Measurements from ENCODE around the gene DIAPH3.

Gene DIAPH3

DNA sequence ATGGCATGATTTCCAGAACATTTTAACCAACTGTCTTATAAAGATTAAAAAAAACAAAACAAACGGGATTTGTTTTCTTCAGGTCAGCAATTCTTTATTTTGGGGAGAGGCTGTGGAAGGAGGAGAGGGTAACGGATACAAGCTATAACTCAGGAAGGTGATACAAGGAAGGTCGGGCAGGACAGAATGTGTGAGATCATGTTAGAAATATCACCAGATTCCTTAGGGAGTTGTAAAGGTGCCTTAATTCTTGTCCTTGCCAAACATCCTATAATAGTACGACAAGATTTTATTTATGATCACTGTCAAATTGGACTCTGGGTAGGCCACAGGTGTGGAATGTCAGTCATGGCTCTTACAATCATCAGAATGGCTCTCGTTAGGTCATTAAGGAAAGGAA is 503.1 kb downstream of the DIAPH3 start:
- Histone ChIP-seq H3K4me3 (ENCODE audit: low read depth in 1 of 2, low read length in 2 of 2) (no peak overlapping the region), H3K27me3 (ENCODE audit: low read depth, low read length) (no peaks in the 10 kb centered on the region), H3K36me3 (ENCODE audit: control insufficient read depth in 1 of 2, insufficient read depth in 2 of 2, low read length in 2 of 2) (no peaks in the 10 kb centered on the region), H3K27ac (ENCODE audit: low read length) (no peak overlapping the region), H3K9me3 (ENCODE audit: control insufficient read depth in 1 of 2, low read length in 2 of 2) (no peaks in the 10 kb centered on the region), H3K4me1 (ENCODE audit: control insufficient read depth in 1 of 2, insufficient read depth in 2 of 2, low read length in 2 of 2) (no peaks in the 10 kb centered on the region)

DNA sequence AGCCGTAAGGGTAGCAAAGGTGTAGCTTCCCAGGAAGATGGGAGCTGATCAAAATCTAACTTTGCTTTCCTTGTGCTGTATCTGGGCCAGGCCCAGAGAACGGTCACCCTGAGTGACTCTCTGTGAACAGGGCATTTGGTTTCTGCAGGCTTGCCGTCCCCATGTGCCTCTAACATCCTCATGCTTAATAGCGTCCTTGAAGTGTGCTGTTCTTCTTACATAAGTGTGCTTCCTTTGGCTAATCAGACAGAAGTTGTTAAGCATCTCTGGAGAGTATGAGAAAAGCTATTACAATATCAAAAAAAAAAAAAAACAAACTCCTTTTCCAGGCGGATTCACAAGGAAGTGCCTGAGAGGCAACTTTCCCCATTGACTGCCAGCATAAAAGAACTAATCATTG is 503.7 kb downstream of the DIAPH3 start:
- no peak overlapping the region for H3K27ac ChIP-seq (ENCODE audit: low read length)
- H3K36me3 ChIP-seq (ENCODE audit: control insufficient read depth in 1 of 2, insufficient read depth in 2 of 2, low read length in 2 of 2): no peaks in the 10 kb centered on the region
- H3K9me3 ChIP-seq (ENCODE audit: control insufficient read depth in 1 of 2, low read length in 2 of 2): no peaks in the 10 kb centered on the region
- no peaks in the 10 kb centered on the region for H3K27me3 ChIP-seq (ENCODE audit: low read depth, low read length)
- no peaks in the 10 kb centered on the region for H3K4me1 ChIP-seq (ENCODE audit: control insufficient read depth in 1 of 2, insufficient read depth in 2 of 2, low read length in 2 of 2)
- no peak overlapping the region for H3K4me3 ChIP-seq (ENCODE audit: low read depth in 1 of 2, low read length in 2 of 2)

DNA sequence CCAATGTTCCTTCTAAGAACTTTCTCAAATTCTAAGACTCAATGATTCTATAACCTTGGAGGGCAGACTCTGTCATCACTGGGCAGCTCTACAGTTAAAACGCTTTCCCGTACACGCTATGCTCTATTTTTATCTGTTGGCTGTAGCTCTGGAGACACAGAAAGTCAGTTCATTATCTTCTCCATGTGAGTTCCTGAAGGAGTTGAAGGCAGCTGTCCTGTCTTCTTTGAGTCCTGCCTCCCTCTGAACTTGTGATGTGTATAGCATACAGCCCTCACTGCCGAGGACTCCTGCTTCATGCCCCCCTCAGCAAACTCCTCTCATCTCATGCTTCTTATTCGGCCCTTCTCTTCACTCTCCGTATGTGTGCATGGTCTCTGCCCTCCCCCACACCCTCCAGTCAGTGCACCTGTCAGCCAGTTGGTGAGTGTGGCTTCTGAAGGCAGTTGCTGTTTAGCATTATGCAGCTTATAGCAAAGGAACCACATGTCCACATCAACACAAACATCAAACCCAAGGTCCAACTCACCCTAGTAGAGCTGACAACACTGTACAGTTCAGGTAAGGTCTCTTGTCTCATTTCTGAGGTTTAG is 504.9 kb downstream of the DIAPH3 start:
- Histone ChIP-seq H3K36me3 (ENCODE audit: control insufficient read depth in 1 of 2, insufficient read depth in 2 of 2, low read length in 2 of 2) (no peaks in the 10 kb centered on the region), H3K4me1 (ENCODE audit: control insufficient read depth in 1 of 2, insufficient read depth in 2 of 2, low read length in 2 of 2) (no peaks in the 10 kb centered on the region), H3K9me3 (ENCODE audit: control insufficient read depth in 1 of 2, low read length in 2 of 2) (no peaks in the 10 kb centered on the region), H3K27me3 (ENCODE audit: low read depth, low read length) (no peaks in the 10 kb centered on the region), H3K4me3 (ENCODE audit: low read depth in 1 of 2, low read length in 2 of 2) (no peak overlapping the region), H3K27ac (ENCODE audit: low read length) (no peak overlapping the region)

DNA sequence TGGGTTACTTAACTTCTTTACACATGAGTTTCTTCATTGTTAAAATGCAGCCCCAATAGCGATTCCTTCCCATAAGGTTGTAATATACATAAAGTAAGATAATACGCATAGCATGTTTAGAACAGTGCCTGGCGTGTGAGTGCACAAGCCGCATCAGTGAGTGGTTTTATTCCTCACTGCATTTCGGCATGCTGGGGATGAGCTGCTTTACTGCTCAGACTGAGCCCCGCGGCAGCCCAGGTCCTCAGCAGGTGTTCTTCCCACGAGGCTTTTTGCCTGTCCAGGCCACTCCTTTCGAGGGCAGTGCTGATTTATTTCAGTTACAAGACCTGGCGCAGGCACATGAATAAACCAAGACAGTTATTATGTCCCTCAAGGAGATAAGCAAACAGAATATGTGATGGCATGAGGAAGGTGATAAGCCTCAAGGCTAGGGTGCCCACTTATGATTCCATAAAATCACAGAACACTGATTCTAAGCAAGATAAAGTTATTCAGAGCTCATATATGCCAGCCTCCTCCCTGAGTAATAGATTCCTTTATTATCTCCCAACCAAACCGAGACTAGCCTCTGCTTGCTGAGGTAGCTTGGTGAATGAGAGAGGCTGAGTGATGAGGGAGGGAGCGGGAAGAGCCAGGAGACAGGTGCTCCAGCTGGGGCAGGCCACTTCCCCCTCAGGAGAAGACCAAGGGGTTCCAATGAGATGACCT is 505.5 kb downstream of the DIAPH3 start:
- Histone ChIP-seq H3K27ac (ENCODE audit: low read length) (no peak overlapping the region), H3K4me3 (ENCODE audit: low read depth in 1 of 2, low read length in 2 of 2) (no peak overlapping the region), H3K36me3 (ENCODE audit: control insufficient read depth in 1 of 2, insufficient read depth in 2 of 2, low read length in 2 of 2) (no peaks in the 10 kb centered on the region), H3K4me1 (ENCODE audit: control insufficient read depth in 1 of 2, insufficient read depth in 2 of 2, low read length in 2 of 2) (no peaks in the 10 kb centered on the region), H3K9me3 (ENCODE audit: control insufficient read depth in 1 of 2, low read length in 2 of 2) (no peaks in the 10 kb centered on the region), H3K27me3 (ENCODE audit: low read depth, low read length) (no peaks in the 10 kb centered on the region)

DNA sequence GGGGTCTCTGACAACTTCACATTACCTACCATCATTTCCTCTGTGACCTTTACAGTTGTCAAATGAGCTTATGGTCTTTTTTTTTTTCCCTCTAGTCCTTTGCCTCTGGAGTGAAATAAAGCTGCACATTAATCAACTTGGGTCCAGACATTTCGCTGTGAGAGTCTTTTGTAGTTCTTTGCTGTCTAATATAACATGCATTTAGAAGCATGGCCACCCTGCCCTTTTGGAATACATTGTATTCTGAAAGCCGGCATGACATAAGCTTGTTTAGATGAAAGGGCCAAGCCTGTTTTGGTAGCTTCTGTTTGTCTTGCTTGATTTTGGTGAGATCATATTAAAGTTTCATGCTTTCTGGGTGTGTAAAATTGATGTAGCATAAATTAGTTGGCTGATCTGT is 509.8 kb downstream of the DIAPH3 start:
- Histone ChIP-seq H3K27me3 (ENCODE audit: low read depth, low read length) (no peaks in the 10 kb centered on the region), H3K27ac (ENCODE audit: low read length) (no peak overlapping the region), H3K36me3 (ENCODE audit: control insufficient read depth in 1 of 2, insufficient read depth in 2 of 2, low read length in 2 of 2) (no peaks in the 10 kb centered on the region), H3K9me3 (ENCODE audit: control insufficient read depth in 1 of 2, low read length in 2 of 2) (no peaks in the 10 kb centered on the region), H3K4me3 (ENCODE audit: low read depth in 1 of 2, low read length in 2 of 2) (no peak overlapping the region), H3K4me1 (ENCODE audit: control insufficient read depth in 1 of 2, insufficient read depth in 2 of 2, low read length in 2 of 2) (no peaks in the 10 kb centered on the region)

DNA sequence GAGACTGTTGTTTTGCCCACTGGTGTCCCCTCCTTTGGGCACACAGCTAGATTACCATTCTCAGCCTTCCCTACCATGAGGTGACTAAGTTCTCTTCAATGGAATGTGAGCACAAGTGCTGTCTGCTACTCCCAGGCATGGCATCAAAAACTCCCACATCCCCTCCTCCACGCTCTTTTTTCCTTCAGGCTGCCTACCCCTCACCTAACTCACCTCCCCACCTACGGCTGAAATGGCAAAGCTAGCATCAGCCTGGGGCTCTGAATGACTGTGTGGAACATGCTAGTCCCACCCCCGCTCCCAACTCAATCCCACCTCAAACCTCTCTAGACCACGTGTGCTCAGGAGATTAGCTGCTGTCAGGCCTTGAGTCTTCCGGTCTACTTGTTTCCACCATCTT is 512.2 kb downstream of the DIAPH3 start:
- no peaks in the 10 kb centered on the region for H3K9me3 ChIP-seq (ENCODE audit: control insufficient read depth in 1 of 2, low read length in 2 of 2)
- H3K4me1 ChIP-seq (ENCODE audit: control insufficient read depth in 1 of 2, insufficient read depth in 2 of 2, low read length in 2 of 2): no peaks in the 10 kb centered on the region
- no peak overlapping the region for H3K27ac ChIP-seq (ENCODE audit: low read length)
- H3K36me3 ChIP-seq (ENCODE audit: control insufficient read depth in 1 of 2, insufficient read depth in 2 of 2, low read length in 2 of 2): no peaks in the 10 kb centered on the region
- no peaks in the 10 kb centered on the region for H3K27me3 ChIP-seq (ENCODE audit: low read depth, low read length)
- H3K4me3 ChIP-seq (ENCODE audit: low read depth in 1 of 2, low read length in 2 of 2): no peak overlapping the region

DNA sequence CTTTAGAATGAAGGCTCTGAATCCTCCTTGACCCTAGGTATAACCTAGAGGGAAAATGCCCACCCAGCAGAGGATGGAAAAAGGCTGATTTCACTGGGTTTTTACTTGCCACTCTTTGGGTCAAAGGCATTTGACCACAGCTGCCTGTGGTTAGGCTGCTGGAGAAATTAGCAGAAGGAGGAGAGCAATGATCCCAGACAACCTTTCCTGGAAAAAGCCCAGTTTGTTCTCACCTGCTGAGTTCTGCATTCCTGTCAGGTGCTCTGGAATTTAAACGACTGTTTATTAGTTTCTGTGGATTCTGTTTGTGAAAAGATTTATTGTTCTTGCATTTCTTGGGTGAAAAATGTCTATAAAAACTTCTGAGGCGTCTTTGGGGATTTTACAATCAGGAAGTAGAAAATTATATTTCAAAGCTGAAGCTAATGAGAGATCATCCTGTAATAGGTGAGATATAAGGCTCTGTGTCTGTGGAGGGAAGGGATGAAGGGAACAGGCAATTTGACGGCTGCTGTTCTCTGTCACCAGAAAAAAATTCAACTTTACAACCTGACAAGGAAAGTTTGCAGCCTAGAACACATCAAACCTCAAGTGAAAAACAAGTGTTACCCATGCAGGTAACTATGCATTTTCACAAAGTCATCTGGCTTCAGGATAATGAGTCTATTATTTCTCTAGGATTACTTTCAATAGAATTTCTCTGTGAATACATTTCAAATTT is 519.7 kb downstream of the DIAPH3 start:
- Histone ChIP-seq H3K4me3 (ENCODE audit: low read depth in 1 of 2, low read length in 2 of 2) (no peak overlapping the region), H3K4me1 (ENCODE audit: control insufficient read depth in 1 of 2, insufficient read depth in 2 of 2, low read length in 2 of 2) (no peaks in the 10 kb centered on the region), H3K36me3 (ENCODE audit: control insufficient read depth in 1 of 2, insufficient read depth in 2 of 2, low read length in 2 of 2) (no peaks in the 10 kb centered on the region), H3K9me3 (ENCODE audit: control insufficient read depth in 1 of 2, low read length in 2 of 2) (no peaks in the 10 kb centered on the region), H3K27ac (ENCODE audit: low read length) (no peak overlapping the region), H3K27me3 (ENCODE audit: low read depth, low read length) (no peaks in the 10 kb centered on the region)

DNA sequence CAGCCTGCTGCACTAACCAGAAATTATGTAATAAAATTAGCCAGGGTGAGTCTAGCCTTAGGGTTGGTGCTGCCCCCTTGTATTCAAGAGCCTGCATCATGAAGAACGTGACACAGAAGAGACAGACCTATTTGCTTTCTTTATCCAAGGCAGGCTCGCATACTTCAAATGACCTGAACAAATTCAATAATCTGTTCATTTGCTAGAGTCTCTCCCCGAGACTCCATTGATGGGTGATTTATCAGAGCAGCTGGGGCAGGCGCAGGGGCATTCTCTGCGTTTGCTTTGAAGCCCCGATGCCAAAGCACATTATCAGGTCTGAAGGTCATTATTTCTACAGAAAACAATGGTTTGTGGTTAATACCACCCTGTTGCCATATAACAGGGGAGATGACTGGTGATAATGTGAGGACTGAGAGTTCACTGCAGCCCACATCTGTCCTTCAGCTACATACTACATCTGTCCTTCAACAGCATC is 520.3 kb downstream of the DIAPH3 start:
- no peak overlapping the region for H3K4me3 ChIP-seq (ENCODE audit: low read depth in 1 of 2, low read length in 2 of 2)
- H3K27me3 ChIP-seq (ENCODE audit: low read depth, low read length): no peaks in the 10 kb centered on the region
- no peak overlapping the region for H3K27ac ChIP-seq (ENCODE audit: low read length)
- no peaks in the 10 kb centered on the region for H3K36me3 ChIP-seq (ENCODE audit: control insufficient read depth in 1 of 2, insufficient read depth in 2 of 2, low read length in 2 of 2)
- no peaks in the 10 kb centered on the region for H3K9me3 ChIP-seq (ENCODE audit: control insufficient read depth in 1 of 2, low read length in 2 of 2)
- H3K4me1 ChIP-seq (ENCODE audit: control insufficient read depth in 1 of 2, insufficient read depth in 2 of 2, low read length in 2 of 2): no peaks in the 10 kb centered on the region

DNA sequence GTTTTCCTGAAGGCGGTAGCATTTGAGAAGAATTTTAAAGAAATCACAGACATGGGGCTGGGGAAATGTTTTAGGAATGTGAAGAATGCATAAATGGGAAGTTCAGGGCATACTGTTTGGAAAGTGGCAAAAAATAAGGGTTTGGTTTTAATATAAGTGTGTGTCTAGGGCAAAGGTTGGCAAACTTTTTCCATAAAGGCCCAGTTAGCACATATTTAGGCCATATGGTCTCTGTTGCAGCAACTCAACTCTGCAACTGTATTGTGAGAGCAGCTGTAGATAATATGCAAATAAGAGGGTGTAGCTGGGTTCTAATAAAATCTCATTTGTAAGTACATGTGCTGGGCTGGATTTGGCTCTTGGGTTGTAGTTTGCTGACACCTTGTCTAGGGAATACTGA is 521.9 kb downstream of the DIAPH3 start:
- Histone ChIP-seq H3K36me3 (ENCODE audit: control insufficient read depth in 1 of 2, insufficient read depth in 2 of 2, low read length in 2 of 2) (no peaks in the 10 kb centered on the region), H3K27me3 (ENCODE audit: low read depth, low read length) (no peaks in the 10 kb centered on the region), H3K4me3 (ENCODE audit: low read depth in 1 of 2, low read length in 2 of 2) (no peak overlapping the region), H3K9me3 (ENCODE audit: control insufficient read depth in 1 of 2, low read length in 2 of 2) (no peaks in the 10 kb centered on the region), H3K27ac (ENCODE audit: low read length) (no peak overlapping the region), H3K4me1 (ENCODE audit: control insufficient read depth in 1 of 2, insufficient read depth in 2 of 2, low read length in 2 of 2) (no peaks in the 10 kb centered on the region)

DNA sequence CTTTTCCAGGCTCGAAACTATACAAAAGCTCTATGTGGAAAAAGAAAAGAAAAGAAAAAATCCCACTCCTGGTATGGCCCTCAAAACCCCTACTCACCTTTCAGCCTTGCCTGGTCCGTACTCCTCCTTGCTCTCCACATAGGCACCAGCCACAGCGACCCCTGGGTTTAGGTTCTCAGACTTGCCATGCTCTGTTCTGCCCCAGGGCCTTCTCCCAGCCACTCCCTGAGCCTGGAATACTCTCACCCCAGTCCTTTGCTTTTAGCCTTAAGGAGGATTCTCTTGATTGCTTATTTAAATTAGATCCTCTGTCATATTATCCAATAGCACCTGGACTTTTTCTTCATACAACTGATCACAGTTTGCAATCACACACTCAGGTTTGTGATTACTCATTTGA is 522.5 kb downstream of the DIAPH3 start:
- H3K9me3 ChIP-seq (ENCODE audit: control insufficient read depth in 1 of 2, low read length in 2 of 2): no peaks in the 10 kb centered on the region
- no peaks in the 10 kb centered on the region for H3K36me3 ChIP-seq (ENCODE audit: control insufficient read depth in 1 of 2, insufficient read depth in 2 of 2, low read length in 2 of 2)
- H3K4me1 ChIP-seq (ENCODE audit: control insufficient read depth in 1 of 2, insufficient read depth in 2 of 2, low read length in 2 of 2): no peaks in the 10 kb centered on the region
- no peak overlapping the region for H3K27ac ChIP-seq (ENCODE audit: low read length)
- no peak overlapping the region for H3K4me3 ChIP-seq (ENCODE audit: low read depth in 1 of 2, low read length in 2 of 2)
- H3K27me3 ChIP-seq (ENCODE audit: low read depth, low read length): no peaks in the 10 kb centered on the region

DNA sequence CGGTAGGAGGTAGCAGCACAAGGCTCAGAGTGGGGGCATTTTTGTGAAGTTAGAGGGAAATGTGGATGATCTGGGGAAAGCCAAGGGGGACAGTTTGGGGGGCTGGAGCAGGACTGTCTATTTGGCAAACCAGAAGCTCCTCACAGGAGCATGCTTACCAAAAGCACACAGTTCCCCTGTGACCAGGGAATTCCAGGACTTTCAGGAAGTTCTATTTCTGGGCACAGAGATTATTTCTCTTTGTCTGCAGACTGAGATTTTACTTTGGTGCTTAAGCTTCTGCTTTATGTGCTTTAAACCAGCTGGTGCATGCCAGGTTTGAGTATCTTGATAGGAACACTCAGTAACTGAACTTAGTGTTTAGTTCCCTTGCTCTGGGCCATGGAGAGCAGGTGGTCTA is 525.3 kb downstream of the DIAPH3 start:
- no peaks in the 10 kb centered on the region for H3K4me1 ChIP-seq (ENCODE audit: control insufficient read depth in 1 of 2, insufficient read depth in 2 of 2, low read length in 2 of 2)

More for the DNA sequence above, 525.3 kb downstream of the DIAPH3 start:
- H3K36me3 ChIP-seq (ENCODE audit: control insufficient read depth in 1 of 2, insufficient read depth in 2 of 2, low read length in 2 of 2): no peaks in the 10 kb centered on the region
- H3K27me3 ChIP-seq (ENCODE audit: low read depth, low read length): no peaks in the 10 kb centered on the region
- no peaks in the 10 kb centered on the region for H3K9me3 ChIP-seq (ENCODE audit: control insufficient read depth in 1 of 2, low read length in 2 of 2)
- H3K27ac ChIP-seq (ENCODE audit: low read length): no peak overlapping the region
- no peak overlapping the region for H3K4me3 ChIP-seq (ENCODE audit: low read depth in 1 of 2, low read length in 2 of 2)
